AG08396 (cell line): ENCODE results near the gene RCSD1.

ENCODE experiments used
- DNase-seq: peaks from one replicate; pipeline ENCODE4 v3.0.0; 2012; ENCODE audit warnings: low spot score, mixed read lengths

Gene RCSD1

DNA sequence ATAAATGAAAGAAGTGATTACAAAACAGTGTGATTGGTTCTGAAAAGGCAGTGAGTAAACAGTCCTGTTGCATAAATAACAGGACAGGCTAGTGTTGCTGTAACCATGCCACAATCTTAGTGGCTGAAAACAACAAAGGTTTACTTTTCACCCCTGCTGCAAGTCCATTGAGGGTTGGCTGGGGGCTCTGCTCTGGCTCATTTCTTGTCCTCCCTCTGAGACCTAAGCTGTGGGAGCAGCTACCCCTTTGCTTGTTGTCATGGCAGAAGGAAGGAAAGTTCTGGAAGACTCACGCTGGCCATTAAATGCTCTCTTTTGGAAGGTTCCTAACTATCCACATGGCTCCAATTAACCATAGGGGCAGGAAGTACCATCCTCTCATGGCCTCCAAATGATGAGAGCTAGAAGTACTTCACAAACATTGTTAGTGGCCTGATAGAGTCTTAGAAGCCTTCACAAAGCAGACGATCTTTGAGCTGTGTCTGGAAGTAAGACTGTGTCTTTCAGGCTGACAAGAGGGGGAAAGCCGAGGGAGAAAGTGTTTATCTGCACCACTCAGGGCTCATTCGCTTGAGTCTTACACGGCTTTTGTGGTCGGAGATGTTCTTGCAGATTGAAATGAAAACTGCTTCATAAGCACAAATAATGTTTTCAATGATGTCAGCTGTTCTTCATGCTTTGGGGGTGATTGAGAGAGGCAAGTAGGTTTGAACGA is 11.9 kb downstream of the RCSD1 start:
- DNase-seq = no peak

DNA sequence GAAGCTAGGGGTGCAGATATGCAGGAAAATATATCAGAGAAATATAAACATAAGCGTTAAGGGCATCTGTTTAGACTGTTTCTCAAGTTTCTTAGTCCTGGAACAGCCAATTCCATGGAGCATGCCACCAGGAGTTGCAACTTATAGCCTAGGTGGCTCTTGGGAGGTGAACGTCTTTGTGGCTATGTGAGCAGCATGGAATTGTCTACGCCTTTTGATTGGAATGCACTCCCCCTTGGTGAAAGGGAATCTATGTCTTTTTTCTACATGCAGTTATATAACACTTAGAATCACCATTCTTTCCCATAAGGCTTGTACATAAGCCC is 12.4 kb downstream of the RCSD1 start:
- DNase-seq = no peak

DNA sequence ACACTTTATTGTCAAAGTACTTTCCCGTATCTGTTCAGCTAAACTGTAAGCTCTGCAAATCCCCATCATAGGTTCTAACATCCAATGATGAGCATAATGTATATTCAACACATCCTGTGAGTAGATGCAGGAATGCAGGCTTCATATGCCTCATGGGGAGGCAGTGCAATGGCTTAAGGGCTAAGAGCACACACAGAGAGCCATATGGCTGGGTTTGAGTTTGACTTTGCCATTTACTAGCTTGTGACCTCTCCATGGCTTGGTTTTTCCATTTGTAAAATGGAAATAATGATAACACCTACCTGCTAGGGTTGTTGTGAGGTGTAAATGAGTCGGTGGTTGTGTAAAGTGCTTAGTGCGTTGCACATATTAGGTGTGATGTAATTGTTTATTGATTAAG is 13.4 kb downstream of the RCSD1 start:
- DNase-seq = no peak

DNA sequence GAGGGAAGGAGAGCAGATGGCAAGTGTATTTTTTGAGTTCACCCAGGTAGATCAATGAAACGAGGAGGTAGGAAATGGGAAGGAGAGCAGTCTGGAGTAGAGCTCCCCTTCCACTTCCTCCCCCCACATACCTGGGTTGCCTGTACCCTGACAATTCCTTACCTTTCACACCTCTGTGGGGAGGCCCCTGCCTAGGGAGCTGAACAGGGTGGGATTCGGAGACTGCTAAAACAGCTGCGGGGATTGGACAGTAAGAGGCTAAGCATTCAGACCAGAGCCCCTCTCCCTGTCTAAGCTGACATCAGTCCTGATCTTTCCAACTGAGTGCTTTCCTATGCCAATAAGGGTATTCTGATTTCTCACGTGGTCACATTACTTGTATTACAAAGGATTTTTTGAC is 14.5 kb downstream of the RCSD1 start:
- no peak for DNase-seq

DNA sequence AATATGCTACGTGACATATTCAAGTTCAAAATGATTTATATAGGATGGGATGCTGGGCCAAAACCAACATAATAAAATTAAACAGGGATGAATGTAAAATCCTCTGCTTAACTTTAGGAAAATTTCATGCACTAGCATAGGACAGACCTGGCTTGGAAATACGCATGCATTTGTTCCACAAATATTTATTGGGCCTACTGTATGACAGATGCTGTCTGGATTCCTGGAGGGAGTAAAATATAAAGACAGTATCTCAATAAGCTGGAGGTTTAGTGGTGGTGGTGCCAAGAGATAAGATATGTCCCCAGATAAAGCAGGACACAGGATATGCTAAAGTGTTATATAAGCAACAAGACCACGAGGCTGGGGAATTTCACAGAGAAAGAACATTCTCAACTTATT is 15.1 kb downstream of the RCSD1 start:
- no peak for DNase-seq

DNA sequence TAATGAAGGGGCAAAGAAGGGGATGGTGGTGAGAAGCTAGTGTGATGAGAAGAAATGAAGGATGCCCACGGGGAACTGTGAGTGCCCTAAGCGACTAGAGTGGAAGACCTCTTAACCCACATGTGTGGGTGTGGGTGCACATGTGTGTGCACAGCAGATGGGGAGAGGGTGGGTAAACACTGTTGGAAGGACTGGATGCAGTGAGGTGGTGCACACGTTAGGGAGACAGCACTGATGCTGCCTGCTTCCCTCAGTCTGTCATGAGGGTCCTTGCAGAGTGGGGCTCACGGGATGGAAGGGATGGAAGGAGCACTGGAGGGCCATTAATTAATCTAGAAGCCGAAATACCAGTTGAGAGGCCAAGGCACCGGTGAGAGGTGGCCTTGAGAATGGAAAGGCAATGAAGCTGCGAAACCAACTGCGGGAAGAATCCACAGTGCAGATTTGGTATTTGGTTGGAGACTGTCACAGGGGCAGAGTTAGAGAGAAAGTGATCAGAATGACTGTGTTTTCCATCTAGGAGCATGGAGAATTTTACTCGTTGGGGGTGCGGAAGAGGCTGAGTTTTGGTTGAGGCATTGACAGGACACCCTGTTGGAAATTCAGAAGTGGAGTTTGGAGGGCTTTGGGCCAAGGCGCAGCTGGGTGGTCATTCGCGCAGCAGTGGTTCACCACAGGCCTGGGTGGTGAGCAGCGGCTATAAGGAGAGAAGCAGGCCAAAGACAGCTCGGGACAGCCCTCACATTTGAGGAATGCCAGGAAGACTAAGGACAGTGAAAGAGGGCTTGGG is 15.8 kb downstream of the RCSD1 start:
- DNase-seq = no peak

DNA sequence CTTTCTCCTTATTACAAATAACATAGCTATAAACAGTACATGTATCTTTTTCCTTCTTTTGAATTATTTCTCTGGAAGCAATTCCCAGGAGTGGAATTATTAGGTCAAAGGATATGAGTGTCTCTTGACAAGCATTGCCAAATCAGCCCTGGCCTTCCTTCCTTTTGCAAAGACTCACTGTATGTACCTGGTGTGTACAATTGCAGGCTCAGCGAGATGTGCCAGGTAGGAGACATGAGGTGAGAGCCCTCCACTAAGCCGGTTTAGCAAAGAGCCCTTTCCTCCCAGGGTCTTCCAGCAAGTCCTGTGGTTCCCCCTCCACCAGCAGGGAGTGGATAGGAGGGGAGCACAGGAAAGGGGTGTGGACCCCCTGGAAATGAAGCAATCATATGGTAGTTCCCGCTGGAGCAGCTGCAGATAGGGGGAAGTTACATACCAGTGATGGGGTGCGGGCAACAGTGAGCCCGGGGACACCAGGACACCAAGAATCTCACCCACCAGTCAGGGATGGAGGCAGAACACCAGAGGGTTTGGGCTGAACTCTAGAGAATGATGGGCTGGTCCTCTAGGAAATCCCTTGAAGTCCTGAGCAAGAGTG is 18.3 kb downstream of the RCSD1 start:
- DNase-seq = no peak

DNA sequence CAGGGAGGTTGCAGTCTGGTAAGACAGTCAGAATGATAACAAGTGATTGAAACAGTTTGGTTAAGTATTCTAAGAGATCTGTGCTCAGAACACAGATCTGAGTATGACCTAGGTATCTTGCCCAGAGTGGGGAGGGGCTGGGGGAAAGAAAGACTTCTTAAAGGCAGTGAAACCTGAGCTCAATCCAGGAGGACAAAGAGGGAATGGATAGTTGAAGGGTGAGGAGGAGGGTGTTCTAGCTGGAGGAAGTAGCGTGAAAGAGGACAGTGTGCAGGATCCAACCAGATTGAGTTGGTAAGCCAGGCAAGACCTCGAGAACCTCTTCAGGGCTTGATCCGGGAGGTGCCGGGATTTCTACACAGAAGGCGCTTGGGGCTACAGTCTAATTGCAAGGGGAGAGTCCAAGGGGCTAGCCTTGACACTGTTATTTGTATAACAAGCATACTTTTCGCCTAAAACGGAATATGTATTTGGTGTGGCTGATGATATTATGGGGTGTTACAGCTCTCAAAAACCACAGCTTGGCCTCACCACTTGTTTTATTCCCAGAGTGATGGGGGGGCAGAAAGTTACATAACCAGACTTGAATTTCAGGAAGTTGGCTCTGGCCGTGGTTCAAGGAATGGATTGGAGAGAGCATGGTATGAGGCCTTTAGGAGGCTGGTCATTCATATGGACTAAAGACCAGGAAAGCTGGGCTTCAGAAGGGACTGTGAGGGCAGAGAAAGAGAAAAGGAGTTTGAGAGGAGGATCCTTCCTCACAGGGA is 19.1 kb downstream of the RCSD1 start:
- no peak for DNase-seq

DNA sequence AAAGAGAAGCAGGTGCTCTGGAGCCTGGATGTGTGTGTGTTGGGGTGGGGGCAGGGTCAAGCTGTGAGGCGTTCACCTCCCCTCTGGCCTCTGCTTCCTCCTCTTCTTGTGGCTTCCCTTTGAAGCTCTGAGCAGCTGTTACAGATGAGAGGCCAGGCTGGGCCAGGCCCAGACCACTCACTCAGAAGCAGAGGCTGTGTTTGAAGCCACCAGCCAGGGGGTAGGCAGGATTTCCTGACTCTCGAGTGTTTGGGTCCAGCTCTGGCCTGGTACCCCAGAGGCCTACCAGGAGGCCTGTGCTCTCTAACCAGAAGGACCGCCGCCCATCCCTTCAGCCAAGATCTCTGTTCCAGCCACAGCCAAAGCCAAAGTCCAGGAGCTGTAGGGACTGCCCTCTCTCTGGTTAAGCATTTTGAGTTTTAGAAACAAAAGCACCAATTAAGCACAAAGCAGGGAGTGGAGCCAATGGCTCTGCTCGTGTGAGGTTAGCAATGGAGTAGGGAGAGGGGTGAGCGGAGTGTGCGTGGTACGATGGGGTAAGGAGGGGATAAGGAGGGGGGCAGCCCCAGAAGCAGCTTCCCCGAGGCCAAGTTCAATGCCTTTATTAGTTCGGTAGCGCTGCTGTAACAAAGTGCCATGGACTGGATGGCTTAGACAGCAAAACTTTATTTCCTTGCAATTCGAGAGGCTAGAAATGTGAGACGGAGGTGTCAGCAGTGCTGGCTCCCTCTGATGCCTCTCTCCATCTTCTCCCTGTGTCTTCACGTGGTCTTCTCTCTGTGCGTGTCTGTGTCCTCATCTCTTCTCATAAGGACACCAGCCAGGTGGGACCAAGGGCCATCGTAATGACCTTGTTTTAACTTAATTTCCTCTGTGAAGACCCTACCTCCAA is 20.5 kb downstream of the RCSD1 start:
- no peak for DNase-seq

DNA sequence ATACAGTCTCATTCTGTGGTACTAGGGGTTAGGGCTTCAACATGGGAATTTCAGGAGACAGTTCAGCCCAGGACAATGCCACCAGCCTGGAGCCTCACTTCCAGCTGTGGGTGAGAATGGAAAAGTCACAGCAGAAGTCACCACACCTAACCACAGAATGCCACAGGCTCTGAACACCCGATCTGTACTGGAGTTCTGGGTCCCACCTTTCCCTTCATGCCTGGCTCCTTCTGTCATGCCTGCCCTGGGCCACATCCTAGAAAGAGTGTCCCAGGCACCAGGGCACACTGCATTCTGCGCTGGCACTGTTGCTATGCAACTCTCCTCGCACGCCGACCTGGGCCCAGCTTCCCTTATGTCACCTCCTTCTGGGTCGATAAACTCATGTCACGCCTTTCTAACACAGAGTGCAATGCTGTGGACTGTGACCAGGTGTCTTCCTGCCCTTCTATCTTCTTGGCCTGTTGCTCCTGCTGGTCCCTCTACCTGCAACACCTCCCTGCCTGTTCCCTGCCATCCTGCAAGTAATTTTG is 21.2 kb downstream of the RCSD1 start:
- no peak for DNase-seq

DNA sequence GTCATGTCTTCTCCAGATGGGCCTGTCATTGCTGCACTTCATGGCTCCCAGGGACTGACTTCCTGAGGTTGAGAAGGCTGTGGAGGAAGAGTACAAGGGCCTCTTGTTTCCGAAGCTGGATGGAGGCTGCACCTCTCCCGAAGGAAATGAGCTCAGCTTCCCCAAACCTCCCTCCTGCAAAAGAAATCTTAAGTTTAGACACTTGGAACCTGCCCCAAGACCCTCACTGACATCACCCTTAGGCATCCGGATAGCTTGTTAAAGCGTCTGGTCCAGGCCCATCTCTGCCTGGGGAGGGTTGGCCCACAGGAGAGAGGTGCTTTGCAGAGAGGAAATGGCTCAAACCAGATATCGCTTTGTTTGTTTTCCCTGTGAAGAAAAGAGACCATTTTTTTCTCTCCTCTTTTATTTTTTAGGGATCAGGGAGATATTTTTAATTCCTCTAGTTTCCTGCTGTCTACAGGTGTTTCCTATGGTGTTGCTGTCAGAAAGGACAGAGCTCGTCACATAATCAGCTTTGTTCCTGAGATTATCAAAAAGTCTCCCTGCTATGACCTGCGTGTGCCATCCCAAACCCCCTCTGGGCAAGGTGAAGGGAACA is 25.0 kb downstream of the RCSD1 start:
- no peak for DNase-seq

DNA sequence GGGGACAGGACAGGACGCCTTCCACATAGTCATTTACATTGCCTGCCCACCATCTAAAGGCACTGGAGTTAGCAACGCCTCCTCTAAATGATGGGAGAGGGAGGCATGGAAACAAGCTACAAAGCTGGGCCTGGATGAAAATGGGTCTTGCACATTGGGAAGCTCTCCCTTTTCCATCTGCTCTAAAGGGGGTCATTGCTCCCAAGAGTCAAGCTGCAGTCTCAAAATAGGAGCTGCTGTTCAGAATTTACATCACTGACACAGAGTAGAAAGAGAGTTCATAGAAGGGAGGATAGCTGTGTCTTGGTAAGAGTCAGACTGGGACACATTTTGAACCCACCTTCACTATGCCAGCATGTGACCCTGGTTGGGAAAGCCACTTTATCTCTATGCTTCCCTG is 26.6 kb downstream of the RCSD1 start:
- DNase-seq = no peak

DNA sequence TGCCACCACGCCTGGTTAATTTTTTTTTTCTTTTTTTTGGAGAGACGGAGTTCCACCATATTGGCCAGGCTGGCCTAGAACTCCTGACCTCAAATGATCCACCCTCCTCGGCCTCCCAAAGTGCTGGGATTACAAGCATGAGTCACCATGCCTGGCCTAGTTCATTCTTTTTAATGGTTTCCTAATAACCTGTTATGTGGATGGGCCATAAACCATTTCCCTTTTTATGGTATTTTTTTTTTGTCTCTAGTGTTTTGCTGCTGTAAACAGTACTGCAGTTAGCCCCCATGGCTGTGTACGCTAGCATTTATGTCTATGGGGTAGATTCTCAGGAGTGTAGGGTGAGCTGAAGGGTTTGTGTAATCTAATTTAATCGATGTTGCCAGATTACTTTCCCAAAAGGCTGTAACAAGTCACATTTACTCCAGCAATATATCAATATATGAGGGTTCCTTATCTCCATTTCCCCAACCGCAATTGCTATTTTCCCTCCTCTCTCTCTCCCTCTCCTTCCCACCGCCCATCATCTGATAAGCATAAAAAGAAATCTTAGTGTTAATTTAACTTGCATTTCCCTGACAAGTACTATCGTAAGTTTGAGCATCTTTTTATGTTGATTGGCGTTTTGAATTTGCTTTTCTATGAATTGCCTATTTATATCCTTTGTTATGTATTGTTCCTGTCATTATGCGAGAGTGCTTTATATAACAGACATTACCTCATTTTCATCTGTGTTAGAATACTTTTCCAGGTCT is 28.7 kb downstream of the RCSD1 start:
- no peak for DNase-seq

DNA sequence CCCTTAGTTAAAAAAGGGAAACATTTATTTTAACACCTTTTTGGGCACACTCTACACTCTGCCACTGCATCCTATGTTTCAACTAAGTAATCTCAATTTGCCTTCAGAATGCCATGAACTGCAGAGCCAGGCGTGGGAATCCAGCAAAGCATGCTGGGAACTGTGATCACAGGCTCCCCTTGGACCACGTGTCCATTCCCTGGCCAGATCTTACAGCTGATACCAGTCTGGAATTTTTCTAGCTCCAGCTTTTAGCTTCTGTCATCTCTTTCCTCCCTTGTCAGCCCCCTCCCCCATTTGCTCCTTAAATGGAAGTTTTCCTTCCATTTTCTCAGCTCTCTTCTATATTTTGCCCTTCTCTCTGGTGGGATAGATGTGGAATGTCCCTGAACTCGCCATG is 29.4 kb downstream of the RCSD1 start:
- no peak for DNase-seq

DNA sequence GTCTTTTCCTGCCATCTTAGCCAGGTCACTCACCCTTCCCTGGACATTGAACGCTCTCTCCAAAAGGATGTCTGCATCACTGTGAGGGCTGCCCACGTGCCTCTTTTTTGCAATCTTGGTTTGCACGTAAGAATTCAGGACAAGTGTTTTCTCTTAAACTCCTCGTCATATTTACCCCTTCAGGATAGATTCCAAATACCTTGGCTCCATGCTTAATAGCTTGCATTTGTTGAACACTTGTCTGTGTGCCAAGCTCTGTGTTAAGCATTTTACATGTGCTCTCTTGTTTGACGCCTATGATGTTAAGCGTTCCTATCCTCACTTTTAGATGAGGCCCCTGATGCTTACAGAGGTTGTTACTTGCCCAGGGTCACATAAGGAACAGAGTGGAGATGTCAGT is 29.8 kb downstream of the RCSD1 start:
- no peak for DNase-seq

DNA sequence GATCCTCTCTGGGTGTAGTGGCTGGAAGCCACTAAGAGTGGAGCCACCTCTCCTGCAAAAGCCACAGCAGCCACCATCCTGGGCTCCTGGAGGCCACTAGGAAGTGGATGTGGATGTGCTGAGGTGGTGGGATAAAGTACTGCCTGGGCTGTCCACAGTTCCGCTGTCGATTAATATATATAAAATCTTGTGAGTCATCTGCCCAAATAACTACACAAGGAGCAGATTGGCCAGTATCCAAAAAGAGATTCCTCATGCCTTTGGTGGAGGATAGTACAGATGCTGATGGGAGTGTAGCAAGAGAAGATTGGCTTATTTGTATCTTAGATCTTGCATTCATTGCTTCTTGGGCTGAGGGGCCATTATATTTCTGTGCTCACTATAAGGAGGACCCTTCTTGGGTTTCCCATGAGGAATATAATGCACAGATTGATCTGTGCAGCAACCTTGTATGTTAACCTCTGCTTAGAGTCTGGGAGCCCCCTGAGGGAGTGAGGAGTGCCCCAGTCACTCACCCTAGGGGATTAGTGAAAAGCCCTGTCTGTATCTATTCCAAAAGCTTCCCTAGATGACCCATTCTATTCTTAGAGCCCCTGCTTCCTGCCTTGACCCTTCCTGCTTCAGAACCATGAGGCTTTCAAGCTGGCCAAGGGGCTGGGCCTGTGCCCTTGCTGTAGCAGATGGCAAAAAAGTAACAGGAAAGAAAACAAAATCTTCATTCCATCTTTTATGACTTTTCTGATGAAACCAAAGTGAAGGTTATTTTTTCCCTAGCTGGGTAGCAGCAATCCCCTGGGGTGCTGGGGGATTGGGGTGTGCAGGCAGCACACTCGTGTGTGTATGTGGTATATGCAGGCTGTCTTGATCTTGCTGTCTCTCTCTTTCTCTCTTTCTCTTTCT is 31.7 kb downstream of the RCSD1 start:
- DNase-seq = peak; percentile 49

DNA sequence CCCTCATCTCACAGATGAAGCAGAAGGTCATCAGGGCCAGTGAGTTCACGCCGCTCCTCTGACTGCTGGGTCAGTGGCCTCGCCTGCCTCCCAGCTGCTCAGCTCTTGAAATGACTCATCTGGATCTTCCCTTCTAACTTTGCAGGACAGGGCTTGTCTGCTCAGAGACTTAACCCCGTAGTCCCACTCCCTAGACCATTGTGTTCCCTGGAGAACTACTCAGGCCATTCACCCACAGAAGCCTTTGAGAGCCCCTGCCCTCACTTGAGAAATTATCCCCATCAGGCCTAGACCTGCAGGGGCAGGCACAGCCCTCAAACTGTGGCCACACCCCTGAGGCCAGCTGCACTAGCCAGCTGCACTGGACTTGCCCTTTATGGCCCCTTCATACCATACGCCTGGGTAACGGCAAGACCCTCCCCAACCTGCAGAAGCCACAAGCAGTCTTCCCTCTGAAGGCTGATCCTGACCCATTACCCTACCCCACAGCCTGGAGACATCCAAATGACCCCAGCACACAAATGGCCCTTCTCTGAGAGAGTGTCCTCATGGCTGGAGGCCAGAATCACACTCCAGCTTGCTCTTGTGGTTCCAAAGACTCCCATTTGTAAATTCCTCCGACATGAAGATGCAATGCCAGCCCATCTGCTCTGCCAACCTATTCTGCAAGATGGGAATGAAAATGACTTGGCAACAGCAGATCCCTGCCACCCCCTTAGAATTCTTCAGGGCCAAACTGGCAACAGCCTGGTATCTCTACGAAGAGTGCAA is 33.2 kb downstream of the RCSD1 start:
- peak; percentile 46 for DNase-seq

DNA sequence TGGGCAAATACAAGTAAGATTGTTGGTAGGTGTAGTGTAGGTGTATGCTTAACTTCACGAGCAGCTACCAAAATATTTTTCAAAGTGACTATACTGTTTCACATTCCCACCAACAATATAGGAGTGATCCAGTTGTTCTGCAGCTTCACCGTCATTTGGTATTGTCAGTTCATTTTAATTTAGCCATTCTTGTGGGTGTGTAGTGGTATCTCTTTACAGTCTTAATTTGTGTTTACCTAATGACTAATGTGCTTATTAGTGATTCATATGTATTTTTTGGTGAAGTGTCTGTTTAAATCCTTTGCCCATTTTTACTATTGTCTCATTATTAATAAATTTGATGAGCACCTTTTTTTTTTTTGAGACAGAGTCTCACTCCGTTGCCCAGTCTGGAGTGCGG is 35.4 kb downstream of the RCSD1 start:
- DNase-seq = no peak
